AG20443 (cell line): ENCODE results near the gene LCOR.

ENCODE experiments used
- DNase-seq: peaks from one replicate; pipeline ENCODE4 v3.0.0; 2012; ENCODE audit warnings: low spot score, mixed read lengths

LCOR gene

DNA sequence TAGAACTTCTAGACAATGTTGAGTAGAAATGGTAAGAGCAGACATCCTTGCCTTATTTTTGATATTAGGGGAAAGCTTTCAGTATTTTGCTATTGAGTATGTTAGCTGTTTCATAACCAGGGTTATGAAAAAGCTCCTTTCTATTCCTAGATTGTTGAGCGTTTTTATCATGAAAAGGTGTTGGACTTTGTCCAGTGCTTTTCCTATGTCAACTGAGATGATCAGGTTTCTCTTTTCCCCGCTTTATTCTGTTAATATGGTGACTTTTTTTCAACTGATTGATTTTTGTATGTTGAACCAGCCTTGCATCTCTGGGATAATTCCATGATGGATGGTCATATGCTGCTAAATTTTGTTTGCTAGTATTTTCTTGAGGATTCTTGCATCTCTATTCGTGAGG is 58.5 kb downstream of the LCOR start:
- DNase-seq, result no peak

- DNase-seq, result no peak
These were observed 59.7 kb downstream of the LCOR start for GRCh38 chr10:96891840-96892239.

- DNase-seq, result no peak
These were observed 63.7 kb downstream of the LCOR start for GRCh38 chr10:96895662-96896424.

DNA sequence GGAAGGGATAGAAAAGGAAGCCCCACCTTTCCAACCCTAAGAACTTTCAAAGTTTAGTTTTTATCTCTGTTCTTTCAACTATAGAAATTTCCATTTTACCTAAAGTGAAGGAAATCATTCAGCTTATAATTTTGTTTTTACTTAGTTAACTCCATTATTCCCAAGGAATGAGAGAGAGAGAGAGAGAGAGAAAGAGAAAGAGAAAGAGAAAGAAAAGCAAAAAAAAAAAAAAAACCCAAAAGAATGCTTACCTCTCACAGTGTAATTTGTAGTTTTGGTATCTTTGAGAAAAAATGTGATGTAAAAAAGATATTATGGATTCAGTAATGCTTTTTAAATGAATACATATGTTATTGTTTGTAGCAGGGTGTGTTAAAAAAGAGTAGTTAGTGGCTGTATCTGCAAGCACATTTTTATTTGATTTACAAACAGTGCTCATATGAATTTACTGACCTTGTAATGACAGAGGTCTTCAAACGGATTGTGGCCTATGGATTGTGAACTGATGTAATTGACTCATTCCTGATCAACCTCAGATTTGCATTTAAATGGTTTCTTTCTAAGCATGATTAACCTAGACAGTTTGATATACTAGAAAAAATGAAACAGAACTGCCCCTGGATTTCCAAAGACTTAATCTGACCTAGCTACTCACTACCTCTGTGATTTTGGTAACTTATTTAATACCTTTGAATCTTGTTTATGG is 64.9 kb downstream of the LCOR start:
- no peak for DNase-seq

- no peak for DNase-seq
These were observed 70.0 kb downstream of the LCOR start for GRCh38 chr10:96902117-96902516.

- no peak for DNase-seq
These were observed 70.7 kb downstream of the LCOR start for GRCh38 chr10:96902731-96903358.

GRCh38 chr10:96904648-96905047 is 72.5 kb downstream of the LCOR start:
- no peak for DNase-seq

DNA sequence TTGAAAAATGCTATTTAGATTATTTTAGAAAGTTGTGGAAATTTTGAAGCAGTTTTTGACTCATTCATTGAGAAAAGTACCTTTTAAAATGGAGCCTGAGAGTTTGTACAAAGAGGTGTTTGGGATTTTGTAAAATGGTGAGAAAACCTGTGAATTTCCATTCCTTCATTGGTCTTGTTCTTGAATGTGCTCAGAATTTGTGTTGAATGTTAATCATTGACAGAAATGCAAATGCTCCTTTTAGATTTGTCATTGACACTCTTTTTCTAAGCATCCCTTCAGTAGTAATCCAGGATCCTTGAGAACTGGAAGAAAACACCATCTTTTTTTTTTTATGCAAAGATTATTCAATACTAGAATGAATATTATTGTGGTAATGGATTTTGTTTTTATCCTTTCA is 74.8 kb downstream of the LCOR start:
- DNase-seq, result no peak

GRCh38 chr10:96910488-96911395 is 78.6 kb downstream of the LCOR start:
- DNase-seq, result peak; percentile 45

DNA sequence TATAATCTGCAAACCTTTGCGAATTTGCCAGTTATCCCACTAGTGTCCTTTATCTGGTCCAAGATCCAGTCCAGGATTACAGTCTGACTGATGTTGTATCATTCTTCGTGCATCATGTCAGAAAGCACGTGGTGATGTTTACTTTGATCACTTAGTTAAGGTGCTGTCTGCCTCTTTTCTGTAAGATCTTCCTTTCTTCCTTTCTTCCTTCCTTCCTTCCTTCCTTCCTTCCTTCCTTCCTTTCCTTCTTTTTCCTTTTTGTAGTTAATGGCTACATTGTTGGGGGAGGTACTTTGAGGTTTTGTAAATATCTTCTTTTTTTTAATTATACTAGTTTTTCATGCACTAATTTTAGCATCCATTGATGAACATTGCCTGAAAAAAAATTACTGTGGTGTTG is 80.3 kb downstream of the LCOR start:
- no peak for DNase-seq

DNA sequence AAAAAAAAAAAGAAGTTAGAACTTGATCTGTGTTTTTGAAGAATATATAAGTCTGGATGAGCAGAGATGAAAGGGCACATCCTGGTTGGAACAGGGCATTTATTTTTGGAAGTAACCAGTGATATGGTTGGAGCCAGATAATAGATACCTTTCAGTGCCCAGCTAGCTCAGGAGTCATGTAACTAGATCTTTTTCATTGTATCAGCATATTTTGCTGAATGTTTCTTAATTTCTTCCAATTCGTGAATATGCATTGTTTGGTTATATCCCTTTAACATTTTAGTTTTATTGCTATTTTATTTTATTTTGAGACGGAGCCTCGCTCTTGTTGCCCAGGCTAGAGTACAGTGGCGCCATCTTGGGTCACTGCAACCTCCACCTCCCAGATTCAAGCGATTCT is 81.8 kb downstream of the LCOR start:
- DNase-seq, result no peak

- no peak for DNase-seq
These were observed 85.5 kb downstream of the LCOR start for GRCh38 chr10:96917628-96918027.

- no peak for DNase-seq
These were observed 86.3 kb downstream of the LCOR start for GRCh38 chr10:96918214-96919002.

DNA sequence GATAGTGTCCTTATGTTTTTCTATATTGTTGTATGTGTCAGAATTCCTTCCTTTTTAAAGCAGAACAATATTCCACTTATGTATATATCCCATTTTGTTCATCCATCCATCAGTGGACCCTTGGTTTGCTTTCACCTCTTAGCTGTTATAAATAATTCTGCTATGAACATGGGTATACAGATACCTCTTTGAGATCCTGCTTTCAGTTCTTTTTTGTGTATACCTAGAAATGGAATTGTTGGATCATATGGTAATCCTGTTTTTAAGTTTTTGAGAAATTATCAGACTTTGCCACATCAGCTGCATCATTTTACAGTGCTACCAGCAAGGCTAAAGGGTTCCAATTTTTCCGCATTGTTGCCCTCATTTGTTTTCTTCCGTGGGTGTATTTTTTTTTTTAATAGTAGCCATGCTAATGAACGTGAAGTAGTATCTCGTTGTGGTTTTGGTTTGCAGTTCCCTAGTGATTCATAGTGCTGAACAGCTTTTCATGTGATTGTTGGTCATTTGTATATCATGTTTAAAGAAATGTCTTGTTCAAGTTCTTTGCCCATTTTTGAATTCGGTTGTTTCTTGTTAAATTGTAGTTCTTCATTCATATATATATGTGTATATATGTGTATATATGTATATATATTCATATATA is 87.8 kb downstream of the LCOR start:
- no peak for DNase-seq

DNA sequence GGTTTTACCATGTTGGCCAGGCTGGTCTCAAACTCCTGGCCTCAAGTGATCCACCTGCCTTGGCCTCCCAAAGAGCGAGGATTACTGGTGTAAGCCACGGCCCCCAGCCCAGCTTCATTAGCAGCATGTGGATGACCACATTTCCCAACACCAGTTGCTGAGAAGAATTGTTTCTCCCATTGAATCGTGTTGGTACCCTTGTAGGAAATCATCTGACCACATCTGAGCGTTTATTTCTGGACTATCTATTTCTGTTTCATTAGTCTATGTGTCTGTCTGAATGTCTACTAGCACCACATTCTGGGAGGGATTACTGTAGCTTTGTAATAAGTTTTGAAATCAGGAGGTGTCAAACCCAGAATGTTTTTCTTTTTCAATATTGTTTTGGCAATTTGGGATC is 89.6 kb downstream of the LCOR start:
- DNase-seq, result no peak

DNA sequence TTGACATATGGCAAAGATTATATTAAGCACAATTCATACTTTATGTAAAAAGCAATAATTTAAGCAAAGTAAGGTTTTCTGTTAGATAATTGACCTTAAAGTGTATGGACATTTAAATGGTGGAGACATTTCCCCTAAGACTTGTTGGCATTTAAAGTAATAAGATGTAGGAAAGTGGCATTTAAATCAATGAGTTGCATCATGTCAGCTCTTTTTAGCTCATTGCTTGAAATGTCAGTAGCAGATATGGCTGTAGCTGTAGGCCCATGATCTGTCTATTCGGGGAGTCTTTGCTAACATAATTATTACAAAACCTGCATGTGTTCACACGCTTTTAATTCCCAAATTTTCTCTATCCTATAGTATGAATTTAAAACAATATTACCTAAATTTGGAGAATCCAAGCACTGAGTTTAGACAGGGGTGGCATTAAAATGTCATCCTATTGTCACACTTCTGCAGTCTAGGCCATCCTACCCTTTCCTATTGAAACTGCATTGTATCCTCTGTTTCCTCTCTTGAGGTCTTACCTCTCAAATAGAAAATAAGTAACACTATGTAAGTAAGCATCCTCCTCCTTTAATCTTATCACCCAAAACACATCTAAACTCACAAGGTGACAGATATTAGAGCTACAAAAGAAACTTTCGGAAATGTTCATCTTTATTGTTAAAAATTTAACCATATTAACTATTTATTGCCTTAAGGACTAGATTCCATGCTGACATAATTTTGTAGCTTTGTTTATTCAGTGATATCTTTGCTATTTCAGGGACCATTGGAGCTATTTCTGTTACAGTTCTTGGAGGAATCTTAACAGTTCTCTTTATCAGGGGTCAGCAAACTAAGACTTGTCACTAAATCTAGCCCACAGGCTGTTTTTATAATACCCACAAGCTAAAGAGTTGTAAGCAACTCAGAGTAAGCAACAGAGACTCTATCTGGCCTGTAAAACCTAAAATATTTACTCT is 91.2 kb downstream of the LCOR start:
- DNase-seq, result no peak

GRCh38 chr10:96924861-96925260 is 92.8 kb downstream of the LCOR start:
- no peak for DNase-seq

- no peak for DNase-seq
These were observed 98.4 kb downstream of the LCOR start for GRCh38 chr10:96930469-96930868.

DNA sequence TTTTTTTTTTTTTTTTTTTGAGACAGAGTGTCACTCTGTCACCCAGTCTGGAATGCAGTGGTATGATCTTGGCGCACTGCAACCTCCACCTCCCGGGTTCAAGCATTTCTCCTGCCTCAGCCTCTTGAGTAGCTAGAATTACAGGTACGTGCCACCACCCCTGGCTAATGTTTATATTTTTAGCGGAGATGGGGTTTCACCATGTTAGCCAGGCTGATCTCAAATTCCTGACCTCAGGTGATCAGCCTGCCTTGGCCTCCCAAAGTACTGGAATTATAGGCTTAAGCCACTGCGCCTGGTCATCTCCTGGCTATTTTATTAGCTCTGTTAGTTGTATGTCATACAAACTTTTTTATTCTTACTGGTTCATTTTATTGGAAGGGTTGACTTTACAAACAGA is 103.0 kb downstream of the LCOR start:
- DNase-seq, result no peak

DNA sequence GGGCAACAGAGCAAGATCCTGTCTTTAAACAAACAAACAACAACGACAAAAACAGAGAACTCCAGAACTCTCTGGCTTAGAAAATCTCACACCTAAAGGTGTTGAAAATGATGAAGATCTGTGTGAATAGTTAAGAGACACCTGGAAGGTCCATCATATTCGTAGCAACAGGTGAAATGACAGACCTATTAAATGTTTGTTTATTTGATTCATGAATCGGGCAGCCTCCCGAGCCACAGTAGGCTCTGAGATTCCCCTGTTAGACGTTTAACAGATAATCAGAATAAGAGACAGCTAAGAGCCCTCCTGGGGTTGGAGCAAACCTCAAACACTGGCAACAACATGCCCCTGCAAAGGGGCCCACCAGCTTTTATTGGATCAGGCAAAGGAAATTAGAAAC is 103.7 kb downstream of the LCOR start:
- no peak for DNase-seq
